K562 (cell line): Measurements from ENCODE around the gene GPD2. TPM values are rescaled to one million over a fixed set of nuclear protein-coding genes. Genes with fewer than 3 reads are reported as not detected.

Experiments used
- ATAC-seq: fragments of 200-7000 bp; cut with Tn5 transposase; 3 replicates; pipeline ENCODE4 v1.9.1; 2020; ENCODE audit warnings: moderate library complexity
- BruUV-seq: library from RNA; stranded (reverse); fragments of 400-500 nt; replicated peaks from 2 replicates; lab custom pipeline; 2021; lab: Mats Ljungman, UMichigan
- CTCF ChIA-PET: fragments of 300-600 bp; formaldehyde crosslinking; extraction: SDS; loops from one replicate; lab custom pipeline; 2021; ENCODE audit warnings: low intra/inter-chr PET ratio; lab: Yijun Ruan, JAX
- POLR2A ChIA-PET: fragments of 300-600, 350-650 bp; sonication (Branson Sonifier 250); formaldehyde crosslinking; extraction: SDS; loops from one replicate; lab custom pipeline; 2021; ENCODE audit warnings: antibody characterized with exemption, inconsistent platforms; lab: Yijun Ruan, JAX
- DNase-seq, 4 experiments: peaks; one replicate each; pipeline versions ENCODE4 v3.0.0 to v3.0.0-alpha.2; 2011 to 2018; ENCODE audit warnings: low spot score in 3 of 4, mixed read lengths in 3 of 4; ENCODE audit errors: extremely low read depth in 1 of 4
- FAIRE-seq: peaks from 2 replicates; lab custom pipeline; 2011; peaks lifted over from hg19 to GRCh38; lab: Jason Lieb, UNC
- H2AFZ ChIP-seq: 2 replicates; pipeline ENCODE4 v1.6.0; 2011; ENCODE audit warnings: low read depth, low read length, control low read depth, inconsistent platforms
- H3K27ac ChIP-seq: fragments of 200-600 bp; 3 replicates; pipeline ENCODE4 v1.8.0; 2011; ENCODE audit warnings: low read depth, mild to moderate bottlenecking, control low read depth, inconsistent platforms, low read length, moderate library complexity, mixed read lengths; ENCODE audit errors: extremely low read depth
- H3K27me3 ChIP-seq, 2 experiments: fragments of 300-600 bp in 1 of 2; 2 replicates in 1 of 2; 3 replicates in 1 of 2; pipeline versions ENCODE4 v1.6.0 to v1.8.0; 2011; ENCODE audit warnings: inconsistent platforms in 2 of 2, low read length in 2 of 2, mild to moderate bottlenecking in 1 of 2, mixed read lengths in 1 of 2, moderate library complexity in 1 of 2; ENCODE audit not compliant: control insufficient read depth in 2 of 2, insufficient read depth in 2 of 2
- H3K36me3 ChIP-seq: fragments of 300-600 bp; 3 replicates; pipeline ENCODE4 v1.8.0; 2011; ENCODE audit warnings: mild to moderate bottlenecking, low read length, inconsistent platforms; ENCODE audit not compliant: control insufficient read depth, insufficient read depth
- H3K4me1 ChIP-seq, 2 experiments: fragments of 200-600 bp in 1 of 2; replicated peaks in 1 of 2; 2 replicates in 1 of 2; 3 replicates in 1 of 2; pipeline versions ENCODE4 v1.5.1 to v1.8.0; 2011; ENCODE audit warnings: inconsistent platforms in 2 of 2, low read length in 2 of 2, mild to moderate bottlenecking in 1 of 2, mixed read lengths in 1 of 2, moderate library complexity in 1 of 2; ENCODE audit not compliant: control insufficient read depth in 2 of 2, insufficient read depth in 2 of 2
- H3K4me2 ChIP-seq: 2 replicates; pipeline ENCODE4 v1.6.1; 2011; ENCODE audit warnings: low read length, control low read depth, inconsistent platforms, mixed read lengths; ENCODE audit not compliant: insufficient read depth
- H3K4me3 ChIP-seq: fragments of 200-600 bp; sonication (generic), shearing (Covaris generic); 2 replicates; pipeline ENCODE4 v1.5.1; 2016; ENCODE audit warnings: control low read depth, inconsistent platforms
- H3K79me2 ChIP-seq: fragments of 200-600 bp; 3 replicates; pipeline ENCODE4 v1.8.0; 2011; ENCODE audit warnings: low read length, inconsistent platforms; ENCODE audit not compliant: control insufficient read depth, insufficient read depth
- H3K9ac ChIP-seq, 2 experiments: 2 replicates each; pipeline versions ENCODE4 v1.6.0 to v1.6.1; 2011; ENCODE audit warnings: low read depth in 2 of 2, low read length in 2 of 2, control low read depth in 1 of 2, inconsistent platforms in 1 of 2, mild to moderate bottlenecking in 1 of 2, mixed read lengths in 1 of 2; ENCODE audit not compliant: insufficient read depth in 1 of 2
- H3K9me1 ChIP-seq: one replicate; pipeline ENCODE4 v1.6.0; 2011; ENCODE audit warnings: inconsistent platforms, mild to moderate bottlenecking, low read length, moderate library complexity; ENCODE audit not compliant: control insufficient read depth, insufficient read depth
- H3K9me3 ChIP-seq: replicated peaks from 2 replicates; pipeline ENCODE4 v1.5.1; 2011; ENCODE audit warnings: low read depth, low read length, inconsistent platforms; ENCODE audit not compliant: control insufficient read depth, insufficient read depth
- H4K20me1 ChIP-seq: replicated peaks from 2 replicates; pipeline ENCODE4 v1.6.1; 2011; ENCODE audit warnings: low read length, inconsistent platforms, mixed read lengths; ENCODE audit not compliant: control insufficient read depth, insufficient read depth
- C11orf30 ChIP-seq: fragments of 450-650 bp; IDR thresholded peaks from 2 replicates; pipeline ENCODE4 v1.6.1; 2016; ENCODE audit warnings: low read depth, mild to moderate bottlenecking
- MAFF ChIP-seq: IDR thresholded peaks from 2 replicates; pipeline ENCODE4 v1.6.1; 2012; ENCODE audit warnings: low read length, improper control_type of control experiment
- MAFG ChIP-seq: fragments of 450-650 bp; conservative IDR thresholded peaks from 2 replicates; pipeline ENCODE4 v1.6.1; 2016; ENCODE audit warnings: missing genetic modification characterization, missing compliant biosample characterization
- MBD2 ChIP-seq: sonication (generic); IDR thresholded peaks from 2 replicates; pipeline ENCODE4 v1.6.1; 2016; ENCODE audit warnings: low read depth, borderline replicate concordance
- SAP30 ChIP-seq: fragments of 200-600 bp; sonication (generic); IDR thresholded peaks from 2 replicates; pipeline ENCODE4 v1.6.1; 2012; ENCODE audit warnings: borderline replicate concordance, low read depth, mild to moderate bottlenecking, moderate library complexity, low read length, control low read depth, inconsistent platforms; ENCODE audit not compliant: insufficient read depth, poor library complexity, severe bottlenecking
- SP2 ChIP-seq: IDR thresholded peaks from 2 replicates; pipeline ENCODE4 v1.6.1; 2011; ENCODE audit warnings: mild to moderate bottlenecking, low read depth, low read length, moderate library complexity; ENCODE audit not compliant: poor library complexity, severe bottlenecking; ENCODE audit errors: extremely low read depth
- TAF7 ChIP-seq: fragments of 450-650 bp; IDR thresholded peaks from 2 replicates; pipeline ENCODE4 v1.6.1; 2016; ENCODE audit warnings: missing genetic modification characterization, missing compliant biosample characterization
- XRCC3 ChIP-seq: fragments of 450-650 bp; IDR thresholded peaks from 2 replicates; pipeline ENCODE4 v1.6.1; 2017; ENCODE audit warnings: mild to moderate bottlenecking, moderate library complexity
- ZNF184 ChIP-seq: sonication (generic); formaldehyde crosslinking; IDR thresholded peaks from 2 replicates; pipeline ENCODE4 v1.5.0; 2020; ENCODE audit warnings: missing genetic modification reagents
- ZNF316 ChIP-seq: fragments of 450-650 bp; IDR thresholded peaks from 2 replicates; pipeline ENCODE4 v1.6.1; 2016
- ZNF77 ChIP-seq: fragments of 250-450 bp; sonication (Bioruptor Pico); IDR thresholded peaks from 2 replicates; pipeline ENCODE4 v1.5.0; 2020
- in situ Hi-C: fragments of 300-500 bp; cut with MboI; formaldehyde crosslinking; loops from 4 replicates; pipeline ENCODE4 v1.15.0; 2018; ENCODE audit warnings: inconsistent platforms, mixed read lengths
- intact Hi-C: fragments of 100-400 bp; cut with micrococcal nuclease; formaldehyde crosslinking; loops from 2 replicates; pipeline ENCODE4 v1.14.2; 2022
- polyA plus RNA-seq, 8 experiments: library from polyadenylated mRNA; depleted of rRNA in 4 of 8; stranded (reverse) in 5 of 8; unstranded in 3 of 8; fragments of >200 nt; fragmentation: Nextera tagmentation in 2 of 8; fragmentation: Illumina TruSeq in 1 of 8; extraction: Ambion mirVana in 2 of 8; extraction: Trizol in 1 of 8; gene quantifications; 2 replicates each; pipeline versions ENCODE4 v1.2.1 to v1.2.3, GENCODE V29; 2011 to 2014; ENCODE audit warnings: inconsistent platforms in 1 of 8, missing spikeins in 1 of 8
- total RNA-seq, 7 experiments: library from RNA; depleted of rRNA in 6 of 7; stranded (reverse); fragments of >200 nt in 6 of 7; fragmentation: Illumina TruSeq in 2 of 7; extraction: Trizol in 2 of 7; gene quantifications; 2 replicates each; pipeline versions ENCODE4 v1.2.1 to v1.2.3, GENCODE V29; 2011 to 2021; ENCODE audit warnings: low replicate concordance in 1 of 7
- TF ChIP-seq, protein P1 (sequence below): sonication (generic); formaldehyde crosslinking; IDR thresholded peaks from 2 replicates; pipeline ENCODE4 v1.8.0; 2022; ENCODE audit warnings: mild to moderate bottlenecking, missing genetic modification reagents
- TF ChIP-seq, protein P2 (sequence below): fragments of 250-450 bp; sonication (Bioruptor Pico); IDR thresholded peaks from 2 replicates; pipeline ENCODE4 v1.4.0; 2020
- TF ChIP-seq, protein P3 (sequence below): fragments of 150-350 bp; conservative IDR thresholded peaks from 2 replicates; pipeline ENCODE4 v1.6.1; 2014; ENCODE audit warnings: low read length

Gene GPD2
- total and polyA plus RNA-seq, 9 of the 15 experiments (the other 6 are each of a cell fraction or from before 2014, with no cell fraction given), result 5.2 to 39.2 (median 19.0) TPM

DNA sequence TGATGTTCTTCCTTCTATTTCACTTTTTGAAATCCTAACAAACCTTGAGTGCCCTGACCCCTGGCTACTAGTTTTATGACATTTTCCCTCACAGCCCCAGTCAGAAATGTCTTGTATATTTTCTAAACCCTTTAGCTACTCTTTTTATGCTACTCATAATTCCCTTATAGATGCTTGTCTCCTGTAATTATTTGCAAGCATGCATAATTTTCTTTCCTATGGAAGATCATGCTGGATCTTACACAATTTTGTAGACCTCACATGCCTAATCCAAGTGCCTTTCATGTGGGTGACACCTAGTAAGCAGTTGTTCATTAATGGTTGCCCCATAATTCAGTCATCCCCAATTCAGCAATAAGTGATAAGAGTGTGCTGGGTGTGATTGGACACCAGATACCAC, 6.9 kb downstream of the GPD2 start:
- FAIRE-seq (no peak), DNase-seq (no peak), ATAC-seq (no peak)
- TF ChIP-seq MAFG (tag) (peak; percentile 50), ZNF316 (peak; percentile 56), C11orf30 (peak; percentile 70), TAF7 (tag) (no peak), XRCC3 (no peak), ZNF184 (CRISPR knock-in tag) (no peak), SP2 (no peak), ZNF77 (CRISPR knock-in tag) (no peak), MAFF (0 out of 2 replicates have a peak, but pooled peaks have one; percentile 6), SAP30 (no peak), MBD2 (no peak)
- TF ChIP-seq, protein P1, sequence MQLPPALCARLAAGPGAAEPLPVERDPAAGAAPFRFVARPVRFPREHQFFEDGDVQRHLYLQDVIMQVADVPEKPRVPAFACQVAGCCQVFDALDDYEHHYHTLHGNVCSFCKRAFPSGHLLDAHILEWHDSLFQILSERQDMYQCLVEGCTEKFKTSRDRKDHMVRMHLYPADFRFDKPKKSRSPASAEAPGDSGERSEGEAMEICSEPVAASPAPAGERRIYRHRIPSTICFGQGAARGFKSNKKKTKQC (CRISPR knock-in tag), result no peak
- TF ChIP-seq, protein P2, sequence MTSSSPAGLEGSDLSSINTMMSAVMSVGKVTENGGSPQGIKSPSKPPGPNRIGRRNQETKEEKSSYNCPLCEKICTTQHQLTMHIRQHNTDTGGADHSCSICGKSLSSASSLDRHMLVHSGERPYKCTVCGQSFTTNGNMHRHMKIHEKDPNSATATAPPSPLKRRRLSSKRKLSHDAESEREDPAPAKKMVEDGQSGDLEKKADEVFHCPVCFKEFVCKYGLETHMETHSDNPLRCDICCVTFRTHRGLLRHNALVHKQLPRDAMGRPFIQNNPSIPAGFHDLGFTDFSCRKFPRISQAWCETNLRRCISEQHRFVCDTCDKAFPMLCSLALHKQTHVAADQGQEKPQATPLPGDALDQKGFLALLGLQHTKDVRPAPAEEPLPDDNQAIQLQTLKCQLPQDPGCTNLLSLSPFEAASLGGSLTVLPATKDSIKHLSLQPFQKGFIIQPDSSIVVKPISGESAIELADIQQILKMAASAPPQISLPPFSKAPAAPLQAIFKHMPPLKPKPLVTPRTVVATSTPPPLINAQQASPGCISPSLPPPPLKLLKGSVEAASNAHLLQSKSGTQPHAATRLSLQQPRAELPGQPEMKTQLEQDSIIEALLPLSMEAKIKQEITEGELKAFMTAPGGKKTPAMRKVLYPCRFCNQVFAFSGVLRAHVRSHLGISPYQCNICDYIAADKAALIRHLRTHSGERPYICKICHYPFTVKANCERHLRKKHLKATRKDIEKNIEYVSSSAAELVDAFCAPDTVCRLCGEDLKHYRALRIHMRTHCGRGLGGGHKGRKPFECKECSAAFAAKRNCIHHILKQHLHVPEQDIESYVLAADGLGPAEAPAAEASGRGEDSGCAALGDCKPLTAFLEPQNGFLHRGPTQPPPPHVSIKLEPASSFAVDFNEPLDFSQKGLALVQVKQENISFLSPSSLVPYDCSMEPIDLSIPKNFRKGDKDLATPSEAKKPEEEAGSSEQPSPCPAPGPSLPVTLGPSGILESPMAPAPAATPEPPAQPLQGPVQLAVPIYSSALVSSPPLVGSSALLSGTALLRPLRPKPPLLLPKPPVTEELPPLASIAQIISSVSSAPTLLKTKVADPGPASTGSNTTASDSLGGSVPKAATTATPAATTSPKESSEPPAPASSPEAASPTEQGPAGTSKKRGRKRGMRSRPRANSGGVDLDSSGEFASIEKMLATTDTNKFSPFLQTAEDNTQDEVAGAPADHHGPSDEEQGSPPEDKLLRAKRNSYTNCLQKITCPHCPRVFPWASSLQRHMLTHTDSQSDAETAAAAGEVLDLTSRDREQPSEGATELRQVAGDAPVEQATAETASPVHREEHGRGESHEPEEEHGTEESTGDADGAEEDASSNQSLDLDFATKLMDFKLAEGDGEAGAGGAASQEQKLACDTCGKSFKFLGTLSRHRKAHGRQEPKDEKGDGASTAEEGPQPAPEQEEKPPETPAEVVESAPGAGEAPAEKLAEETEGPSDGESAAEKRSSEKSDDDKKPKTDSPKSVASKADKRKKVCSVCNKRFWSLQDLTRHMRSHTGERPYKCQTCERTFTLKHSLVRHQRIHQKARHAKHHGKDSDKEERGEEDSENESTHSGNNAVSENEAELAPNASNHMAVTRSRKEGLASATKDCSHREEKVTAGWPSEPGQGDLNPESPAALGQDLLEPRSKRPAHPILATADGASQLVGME (CRISPR knock-in tag), result no peak
- TF ChIP-seq, protein P3, sequence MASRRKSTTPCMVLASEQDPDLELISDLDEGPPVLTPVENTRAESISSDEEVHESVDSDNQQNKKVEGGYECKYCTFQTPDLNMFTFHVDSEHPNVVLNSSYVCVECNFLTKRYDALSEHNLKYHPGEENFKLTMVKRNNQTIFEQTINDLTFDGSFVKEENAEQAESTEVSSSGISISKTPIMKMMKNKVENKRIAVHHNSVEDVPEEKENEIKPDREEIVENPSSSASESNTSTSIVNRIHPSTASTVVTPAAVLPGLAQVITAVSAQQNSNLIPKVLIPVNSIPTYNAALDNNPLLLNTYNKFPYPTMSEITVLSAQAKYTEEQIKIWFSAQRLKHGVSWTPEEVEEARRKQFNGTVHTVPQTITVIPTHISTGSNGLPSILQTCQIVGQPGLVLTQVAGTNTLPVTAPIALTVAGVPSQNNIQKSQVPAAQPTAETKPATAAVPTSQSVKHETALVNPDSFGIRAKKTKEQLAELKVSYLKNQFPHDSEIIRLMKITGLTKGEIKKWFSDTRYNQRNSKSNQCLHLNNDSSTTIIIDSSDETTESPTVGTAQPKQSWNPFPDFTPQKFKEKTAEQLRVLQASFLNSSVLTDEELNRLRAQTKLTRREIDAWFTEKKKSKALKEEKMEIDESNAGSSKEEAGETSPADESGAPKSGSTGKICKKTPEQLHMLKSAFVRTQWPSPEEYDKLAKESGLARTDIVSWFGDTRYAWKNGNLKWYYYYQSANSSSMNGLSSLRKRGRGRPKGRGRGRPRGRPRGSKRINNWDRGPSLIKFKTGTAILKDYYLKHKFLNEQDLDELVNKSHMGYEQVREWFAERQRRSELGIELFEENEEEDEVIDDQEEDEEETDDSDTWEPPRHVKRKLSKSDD, result no peak
- no peak overlapping the region for H3K9ac ChIP-seq
- no peaks in the 10 kb centered on the region for H3K9me1 ChIP-seq
- POLR2A ChIA-PET, result no interaction called here
- H3K36me3 ChIP-seq, result no peaks in the 10 kb centered on the region
- peaks cover 19% of the 10 kb centered on the region for H3K79me2 ChIP-seq
- no peak overlapping the region for H2AFZ ChIP-seq
- H3K4me3 ChIP-seq, result no peak overlapping the region
- no TSS peak for BruUV-seq
- no peaks in the 10 kb centered on the region for H3K9me3 ChIP-seq
- intact Hi-C loops, result no loop called here
- H4K20me1 ChIP-seq, result no peaks in the 10 kb centered on the region
- peaks cover 0 to 7% of the 10 kb centered on the region in 2 experiments; a peak in 3 of 5 replicates for H3K4me1 ChIP-seq
- CTCF ChIA-PET, result no interaction called here
- H3K27ac ChIP-seq, result no peak overlapping the region
- H3K4me2 ChIP-seq, result no peak overlapping the region
- H3K27me3 ChIP-seq, result no peaks in the 10 kb centered on the region
- in situ Hi-C loops, result no loop called here
